Upper lobe of left lung (tissue), 6 donors: ENCODE data around the gene PDS5B. TPM values are rescaled to one million over a fixed set of nuclear protein-coding genes. Genes with fewer than 3 reads are reported as not detected.
"Not testable (repeated sequence)": the region's sequence is repeated elsewhere in the genome, so short reads cannot be mapped to it uniquely, and the experiment has no call there.

ENCODE experiments used
- ATAC-seq, 2 donors: fragments of 200-7000 bp; cut with Tn5 transposase; one replicate each; pipeline ENCODE4 v1.9.1; 2022; ENCODE audit warnings: mild to moderate bottlenecking in 2 of 2, moderate library complexity in 2 of 2; ENCODE audit not compliant: low FRiP score in 2 of 2
- DNase-seq, 2 donors: peaks; one replicate each; pipeline ENCODE4 v3.0.0-alpha.2; 2019 to 2020
- H3K27ac ChIP-seq, 4 donors: fragments of 200-600 bp; sonication (generic); one replicate each; pipeline ENCODE4 v1.5.1; 2016 to 2019
- H3K27me3 ChIP-seq, 4 donors: fragments of 200-600 bp; sonication (generic); one replicate each; pipeline ENCODE4 v1.5.1; 2017 to 2019
- H3K36me3 ChIP-seq, 4 donors: fragments of 200-600 bp; sonication (generic); one replicate each; pipeline ENCODE4 v1.5.1; 2016 to 2019
- H3K4me1 ChIP-seq, 4 donors: fragments of 200-600 bp; sonication (generic); one replicate each; pipeline ENCODE4 v1.5.1; 2018 to 2019
- H3K4me3 ChIP-seq, 4 donors: fragments of 200-600 bp; sonication (generic); one replicate each; pipeline ENCODE4 v1.5.1; 2017 to 2019; ENCODE audit warnings: mild to moderate bottlenecking in 2 of 4, moderate library complexity in 1 of 4
- H3K9me3 ChIP-seq, 4 donors: fragments of 200-600 bp; sonication (generic); one replicate each; pipeline ENCODE4 v1.5.1; 2018 to 2019
- EP300 ChIP-seq, 4 donors: sonication (generic); formaldehyde crosslinking; IDR thresholded peaks; one replicate each; pipeline ENCODE4 v1.5.1; 2017; ENCODE audit warnings: antibody characterized with exemption in 4 of 4, control low read depth in 2 of 4
- POLR2A ChIP-seq, 4 donors: fragments of 450-650 bp; IDR thresholded peaks; one replicate each; pipeline ENCODE4 v1.5.1; 2016 to 2017; ENCODE audit warnings: antibody characterized with exemption in 4 of 4, mild to moderate bottlenecking in 2 of 4
- POLR2AphosphoS5 ChIP-seq, 2 donors: sonication (generic); formaldehyde crosslinking; IDR thresholded peaks; one replicate each; pipeline ENCODE4 v1.5.1; 2017; ENCODE audit warnings: antibody characterized with exemption in 2 of 2
- WGBS, 2 donors: methylation state at CpG; one replicate each; pipeline ENCODE4 v1.1.5; 2017 to 2018; 5-methylcytosine and 5-hydroxymethylcytosine counted together
- total RNA-seq, 6 donors: library from RNA; depleted of rRNA in 4 of 6; stranded (reverse); fragments of >200 nt in 4 of 6; gene quantifications; one replicate each; pipeline versions ENCODE4 v1.1.0 to v1.2.1, GENCODE V29; 2016 to 2021
- TF ChIP-seq, protein P1 (sequence below), 6 experiments: fragments of 450-650 bp in 4 of 6; fragments of 200-600 bp in 2 of 6; sonication (generic) in 2 of 6; IDR thresholded peaks; one replicate each; pipeline ENCODE4 v1.5.1; 2016 to 2019; ENCODE audit warnings: antibody characterized with exemption in 6 of 6
- donor health status: DM: no; HTN: no; CAD: no; lungs with moderate emphysema.
- donor health status: DM: no; HTN: yes; CAD: no; lungs with severe emphysema.

Gene PDS5B
- total RNA-seq, 6 donors from 2014 or later: 26.0 to 84.3 (median 43.3) TPM

DNA sequence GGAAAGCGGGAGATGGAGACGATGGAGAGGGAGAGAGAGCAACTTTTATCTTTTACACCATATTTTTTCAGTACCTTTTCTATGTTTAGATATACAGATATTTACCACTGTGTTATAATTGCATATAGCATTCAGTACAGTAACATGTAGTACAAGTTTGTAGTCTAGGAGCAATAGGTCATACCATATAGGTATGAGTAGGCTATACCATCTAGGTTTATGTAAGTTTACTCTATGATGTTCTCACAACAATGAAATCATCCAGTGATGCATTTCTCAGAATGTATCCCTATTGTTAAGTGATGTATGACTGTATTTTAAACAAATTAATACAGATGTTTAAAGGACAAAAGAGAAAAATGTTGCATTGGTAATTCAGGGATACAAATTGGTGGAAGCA is 136.1 kb downstream of the PDS5B start:
- TF ChIP-seq POLR2AphosphoS5 (IDR thresholded peaks at IDR 0.05) (no peak), EP300 (IDR thresholded peaks at IDR 0.05) (no peak), POLR2A (IDR thresholded peaks at IDR 0.05) (no peak)
- TF ChIP-seq, protein P1, sequence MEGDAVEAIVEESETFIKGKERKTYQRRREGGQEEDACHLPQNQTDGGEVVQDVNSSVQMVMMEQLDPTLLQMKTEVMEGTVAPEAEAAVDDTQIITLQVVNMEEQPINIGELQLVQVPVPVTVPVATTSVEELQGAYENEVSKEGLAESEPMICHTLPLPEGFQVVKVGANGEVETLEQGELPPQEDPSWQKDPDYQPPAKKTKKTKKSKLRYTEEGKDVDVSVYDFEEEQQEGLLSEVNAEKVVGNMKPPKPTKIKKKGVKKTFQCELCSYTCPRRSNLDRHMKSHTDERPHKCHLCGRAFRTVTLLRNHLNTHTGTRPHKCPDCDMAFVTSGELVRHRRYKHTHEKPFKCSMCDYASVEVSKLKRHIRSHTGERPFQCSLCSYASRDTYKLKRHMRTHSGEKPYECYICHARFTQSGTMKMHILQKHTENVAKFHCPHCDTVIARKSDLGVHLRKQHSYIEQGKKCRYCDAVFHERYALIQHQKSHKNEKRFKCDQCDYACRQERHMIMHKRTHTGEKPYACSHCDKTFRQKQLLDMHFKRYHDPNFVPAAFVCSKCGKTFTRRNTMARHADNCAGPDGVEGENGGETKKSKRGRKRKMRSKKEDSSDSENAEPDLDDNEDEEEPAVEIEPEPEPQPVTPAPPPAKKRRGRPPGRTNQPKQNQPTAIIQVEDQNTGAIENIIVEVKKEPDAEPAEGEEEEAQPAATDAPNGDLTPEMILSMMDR (IDR thresholded peaks at IDR 0.05): no peak
- 96 to 97% methylated on average over 2 of the region's 2 CpGs for WGBS, 2 donors

GRCh38 chr13:32723987-32724386 is 137.7 kb downstream of the PDS5B start:
- DNase-seq: no peak
- Histone ChIP-seq H3K27ac (no peak overlapping the region), H3K9me3 (no peaks in the 10 kb centered on the region), H3K4me3 (no peak overlapping the region), H3K36me3 (peaks cover 0 to 3% (median 0%) of the 10 kb centered on the region in 4 donors), H3K4me1 (peaks cover 4 to 13% (median 7%) of the 10 kb centered on the region in 4 donors), H3K27me3 (no peaks in the 10 kb centered on the region)
- ATAC-seq: no peak
- WGBS, 2 donors: 78 to 89% methylated on average over 3 of the region's 3 CpGs
- TF ChIP-seq POLR2A (IDR thresholded peaks at IDR 0.05): no peak

More for the DNA sequence above, 136.1 kb downstream of the PDS5B start:
- Histone ChIP-seq H3K4me3 (no peak overlapping the region), H3K4me1 (peaks cover 4 to 13% (median 7%) of the 10 kb centered on the region in 4 donors), H3K9me3 (no peaks in the 10 kb centered on the region), H3K36me3 (peaks cover 0 to 3% (median 2%) of the 10 kb centered on the region in 4 donors), H3K27ac (no peak overlapping the region), H3K27me3 (no peaks in the 10 kb centered on the region)
- DNase-seq (no peak), ATAC-seq (no peak)

GRCh38 chr13:32726374-32727037 is 140.3 kb downstream of the PDS5B start:
- Histone ChIP-seq H3K9me3 (no peaks in the 10 kb centered on the region), H3K36me3 (peaks cover 0 to 2% (median 0%) of the 10 kb centered on the region in 4 donors), H3K27ac (no peak overlapping the region), H3K4me1 (peaks cover 6 to 10% (median 9%) of the 10 kb centered on the region in 4 donors), H3K4me3 (no peak overlapping the region), H3K27me3 (no peaks in the 10 kb centered on the region)
- DNase-seq: no peak
- no peak for TF ChIP-seq POLR2A (IDR thresholded peaks at IDR 0.05)
- TF ChIP-seq EP300 (IDR thresholded peaks at IDR 0.05): no peak
- TF ChIP-seq POLR2AphosphoS5 (IDR thresholded peaks at IDR 0.05): no peak
- TF ChIP-seq, protein P1 (IDR thresholded peaks at IDR 0.05): no peak
- peak in 1 of 2 donors; percentile 49 for ATAC-seq
- WGBS, 2 donors: 79 to 81% methylated on average over 4 of the region's 4 CpGs

DNA sequence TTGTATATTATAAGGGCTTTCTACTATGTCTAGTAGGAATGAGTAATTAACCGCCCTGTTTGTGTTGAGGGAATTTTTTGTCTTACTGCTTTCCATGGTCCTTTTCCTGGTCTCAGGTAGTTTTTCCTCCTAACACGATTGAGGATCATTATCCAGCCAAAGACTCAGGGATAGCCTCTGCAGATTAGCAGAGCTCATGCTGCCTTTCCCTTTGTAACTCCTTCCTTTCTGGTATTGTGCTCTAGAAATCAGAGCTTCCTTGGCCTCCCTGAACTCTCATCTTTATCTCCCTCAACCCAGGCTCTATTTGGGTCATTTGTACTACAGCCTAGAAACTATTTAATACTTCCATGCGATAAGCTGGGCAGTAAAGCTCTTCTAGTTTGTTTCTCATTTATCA is 142.1 kb downstream of the PDS5B start:
- Histone ChIP-seq H3K4me3 (no peak overlapping the region), H3K4me1 (peaks cover 10 to 20% (median 14%) of the 10 kb centered on the region in 4 donors), H3K9me3 (no peaks in the 10 kb centered on the region), H3K27ac (no peak overlapping the region), H3K27me3 (no peaks in the 10 kb centered on the region), H3K36me3 (no peaks in the 10 kb centered on the region)
- 83 to 90% methylated on average over 3 of the region's 3 CpGs for WGBS, 2 donors
- DNase-seq (no peak), ATAC-seq (no peak)
- TF ChIP-seq POLR2A (IDR thresholded peaks at IDR 0.05) (no peak), EP300 (IDR thresholded peaks at IDR 0.05) (no peak), POLR2AphosphoS5 (IDR thresholded peaks at IDR 0.05) (no peak)
- TF ChIP-seq, protein P1 (IDR thresholded peaks at IDR 0.05): no peak

DNA sequence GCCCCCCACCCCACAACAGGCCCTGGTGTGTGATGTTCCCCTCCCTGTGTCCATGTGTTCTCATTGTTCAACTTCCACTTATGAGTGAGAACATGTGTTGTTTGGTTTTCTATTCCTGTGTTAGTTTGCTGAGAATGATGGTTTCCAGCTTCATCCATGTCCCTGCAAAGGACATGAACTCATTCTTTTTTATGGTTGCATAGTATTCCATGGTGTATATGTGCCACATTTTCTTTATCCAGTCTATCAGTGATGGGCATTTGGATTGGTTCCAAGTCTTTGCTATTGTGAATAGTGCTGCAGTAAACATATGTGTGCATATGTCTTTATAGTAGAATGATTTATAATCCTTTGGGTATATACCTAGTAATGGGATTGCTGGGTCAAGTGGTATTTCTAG is 142.8 kb downstream of the PDS5B start:
- H3K9me3 ChIP-seq, H3K36me3 ChIP-seq, H3K4me3 ChIP-seq, H3K27me3 ChIP-seq, ATAC-seq, DNase-seq, H3K27ac ChIP-seq: not testable (repeated sequence)
- H3K4me1 ChIP-seq: peaks cover 10 to 20% (median 14%) of the 10 kb centered on the region in 4 donors

GRCh38 chr13:32731074-32731473 is 144.8 kb downstream of the PDS5B start:
- DNase-seq: no peak
- no peak for ATAC-seq
- H3K4me3 ChIP-seq: no peak overlapping the region
- H3K27ac ChIP-seq: peak overlapping the region in 2 of 4 donors; percentile 42 to 56
- no peak for TF ChIP-seq POLR2A (IDR thresholded peaks at IDR 0.05)
- TF ChIP-seq POLR2AphosphoS5 (IDR thresholded peaks at IDR 0.05): no peak
- TF ChIP-seq, protein P1 (IDR thresholded peaks at IDR 0.05): no peak
- peaks cover 12 to 23% (median 18%) of the 10 kb centered on the region in 4 donors for H3K4me1 ChIP-seq
- WGBS, 2 donors: 53% methylated on average over 3 of the region's 3 CpGs
- no peaks in the 10 kb centered on the region for H3K27me3 ChIP-seq
- H3K36me3 ChIP-seq: no peaks in the 10 kb centered on the region
- no peaks in the 10 kb centered on the region for H3K9me3 ChIP-seq
